IMR-90 (cell line): ENCODE measurements around the gene PHF21A. TPM values are rescaled to one million over a fixed set of nuclear protein-coding genes. Genes with fewer than 3 reads are reported as not detected.

Experiments
- ATAC-seq: fragments of 200-7000 bp; cut with Tn5 transposase; 2 replicates; pipeline ENCODE4 v1.9.1; 2020; ENCODE audit warnings: low read depth, mild to moderate bottlenecking, moderate library complexity
- BruUV-seq: library from RNA; stranded (reverse); fragments of 400-500 nt; replicated peaks from 2 replicates; lab custom pipeline; 2021; lab: Mats Ljungman, UMichigan
- CTCF ChIA-PET: fragments of 300-600 bp; formaldehyde crosslinking; extraction: SDS; loops from one replicate; lab custom pipeline; 2021; ENCODE audit warnings: antibody characterized with exemption; lab: Yijun Ruan, JAX
- POLR2A ChIA-PET: fragments of 300-600 bp; sonication (Branson Sonifier 250); formaldehyde crosslinking; loops from one replicate; lab custom pipeline; 2022; ENCODE audit warnings: antibody characterized with exemption; ENCODE audit not compliant: unreplicated experiment; lab: Charles Lee
- DNase-seq: peaks from one replicate; pipeline ENCODE4 v3.0.0; 2013
- H2AFZ ChIP-seq: replicated peaks from 2 replicates; pipeline ENCODE3; 2013; ENCODE audit warnings: low read length, mild to moderate bottlenecking; ENCODE audit not compliant: poor library complexity
- H2AK5ac ChIP-seq: 2 replicates; pipeline ENCODE4 v1.6.1; 2013; ENCODE audit warnings: low read depth, low read length, inconsistent platforms
- H2AK9ac ChIP-seq: replicated peaks from 2 replicates; pipeline ENCODE3; 2013; ENCODE audit warnings: mild to moderate bottlenecking, low read depth, low read length, moderate library complexity; ENCODE audit not compliant: poor library complexity
- H2BK120ac ChIP-seq: 2 replicates; pipeline ENCODE4 v1.6.1; 2013; ENCODE audit warnings: low read depth, low read length, inconsistent platforms
- H2BK15ac ChIP-seq: 3 replicates; pipeline ENCODE4 v1.6.1; 2013; ENCODE audit warnings: low read depth, low read length, inconsistent platforms
- H2BK20ac ChIP-seq: 2 replicates; pipeline ENCODE4 v1.6.1; 2013; ENCODE audit warnings: low read depth, mild to moderate bottlenecking, inconsistent platforms, low read length, moderate library complexity
- H2BK5ac ChIP-seq: 2 replicates; pipeline ENCODE4 v1.6.1; 2013; ENCODE audit warnings: mild to moderate bottlenecking, low read depth, low read length, inconsistent platforms; ENCODE audit not compliant: poor library complexity, severe bottlenecking
- H3K14ac ChIP-seq: replicated peaks from 2 replicates; pipeline ENCODE4 v1.6.1; 2013; ENCODE audit warnings: low read depth, low read length, inconsistent platforms
- H3K18ac ChIP-seq: 2 replicates; pipeline ENCODE4 v1.6.1; 2013; ENCODE audit warnings: low read depth, low read length, control low read depth
- H3K23ac ChIP-seq: 2 replicates; pipeline ENCODE4 v1.6.1; 2013; ENCODE audit warnings: low read depth, low read length, inconsistent platforms
- H3K27ac ChIP-seq: 2 replicates; pipeline ENCODE4 v1.5.1; 2013; ENCODE audit warnings: mild to moderate bottlenecking, control low read depth, low read length; ENCODE audit not compliant: insufficient read depth
- H3K27me3 ChIP-seq: 2 replicates; pipeline ENCODE4 v1.6.1; 2013; ENCODE audit warnings: low read length; ENCODE audit not compliant: control insufficient read depth, insufficient read depth
- H3K36me3 ChIP-seq: 2 replicates; pipeline ENCODE4 v1.6.1; 2013; ENCODE audit warnings: low read length, mixed read lengths; ENCODE audit not compliant: control insufficient read depth, insufficient read depth
- H3K4ac ChIP-seq: 2 replicates; pipeline ENCODE4 v1.6.1; 2013; ENCODE audit warnings: low read depth, low read length, inconsistent platforms
- H3K4me1 ChIP-seq: 2 replicates; pipeline ENCODE4 v1.6.1; 2013; ENCODE audit warnings: low read length, mixed read lengths; ENCODE audit not compliant: control insufficient read depth, insufficient read depth
- H3K4me2 ChIP-seq: 2 replicates; pipeline ENCODE4 v1.6.1; 2013; ENCODE audit warnings: low read depth, mild to moderate bottlenecking, control low read depth, low read length, moderate library complexity
- H3K4me3 ChIP-seq: 2 replicates; pipeline ENCODE4 v1.5.1; 2013; ENCODE audit warnings: low read depth, mild to moderate bottlenecking, control low read depth, low read length, moderate library complexity; ENCODE audit not compliant: insufficient read depth
- H3K56ac ChIP-seq: 2 replicates; pipeline ENCODE4 v1.6.1; 2013; ENCODE audit warnings: low read length, inconsistent platforms; ENCODE audit not compliant: insufficient read depth; ENCODE audit errors: extremely low read depth
- H3K79me1 ChIP-seq, 2 experiments: 2 replicates each; pipeline ENCODE4 v1.6.1; 2013; ENCODE audit warnings: low read length in 2 of 2, inconsistent platforms in 1 of 2, low read depth in 1 of 2
- H3K9ac ChIP-seq: 2 replicates; pipeline ENCODE4 v1.6.1; 2013; ENCODE audit warnings: low read depth, low read length, control low read depth
- H3K9me1 ChIP-seq: 2 replicates; pipeline ENCODE4 v1.6.1; 2013; ENCODE audit warnings: low read length, inconsistent platforms; ENCODE audit not compliant: insufficient read depth
- H3K9me3 ChIP-seq: 2 replicates; pipeline ENCODE4 v1.6.1; 2013; ENCODE audit warnings: low read length; ENCODE audit not compliant: control insufficient read depth, insufficient read depth
- H4K20me1 ChIP-seq: 2 replicates; pipeline ENCODE4 v1.6.1; 2013; ENCODE audit warnings: low read length, inconsistent platforms; ENCODE audit not compliant: insufficient read depth
- H4K5ac ChIP-seq: 2 replicates; pipeline ENCODE4 v1.6.1; 2013; ENCODE audit warnings: mild to moderate bottlenecking, low read depth, low read length, control low read depth
- H4K8ac ChIP-seq, 2 experiments: 2 replicates each; pipeline ENCODE4 v1.6.1; 2013; ENCODE audit warnings: low read depth in 2 of 2, low read length in 2 of 2, control low read depth in 1 of 2, inconsistent platforms in 1 of 2
- H4K91ac ChIP-seq: 2 replicates; pipeline ENCODE4 v1.6.1; 2013; ENCODE audit warnings: low read depth, low read length, inconsistent platforms; ENCODE audit not compliant: insufficient read depth
- BHLHE40 ChIP-seq: fragments of 150-350 bp; IDR thresholded peaks from 2 replicates; pipeline ENCODE4 v1.6.1; 2016; ENCODE audit warnings: mild to moderate bottlenecking, low read depth, low read length
- NFE2L2 ChIP-seq: fragments of 150-350 bp; IDR thresholded peaks from 2 replicates; pipeline ENCODE4 v1.6.1; 2016; ENCODE audit warnings: low read depth, mild to moderate bottlenecking, low read length
- RAD21 ChIP-seq: IDR thresholded peaks from 2 replicates; pipeline ENCODE4 v1.6.1; 2012; ENCODE audit warnings: low read length, improper control_type of control experiment
- SMC3 ChIP-seq: fragments of 150-350 bp; IDR thresholded peaks from 2 replicates; pipeline ENCODE4 v1.6.1; 2016; ENCODE audit warnings: low read depth, mild to moderate bottlenecking, antibody characterized with exemption, low read length, moderate library complexity
- WGBS, 2 experiments: methylation state at CpG; one replicate each; pipeline versions ENCODE4 v1.1.5 to v1.1.7; 2013; ENCODE audit warnings: missing lambda C conversion rate in 2 of 2; ENCODE audit not compliant: insufficient read length in 1 of 2; ENCODE audit errors: extremely low coverage in 2 of 2; 5-methylcytosine and 5-hydroxymethylcytosine counted together
- dilution Hi-C: fragments of 300-500 bp; cut with HindIII; formaldehyde crosslinking; loops from one replicate; pipeline ENCODE4 v1.14.3; 2018; ENCODE audit warnings: low sequenced_read_pairs; ENCODE audit not compliant: unreplicated experiment
- in situ Hi-C: fragments of 300-500 bp; cut with MboI; formaldehyde crosslinking; loops from 3 replicates; pipeline ENCODE4 v1.14.3; 2019; ENCODE audit warnings: low sequenced_read_pairs, inconsistent platforms, mixed read lengths
- intact Hi-C: fragments of 100-400 bp; cut with micrococcal nuclease; formaldehyde crosslinking; loops from 2 replicates; pipeline ENCODE4 v1.10.0; 2022
- polyA plus RNA-seq, 3 experiments: library from polyadenylated mRNA; depleted of rRNA; stranded (reverse); fragments of >200 nt; gene quantifications; 2 replicates each; pipeline ENCODE4 v1.2.3, GENCODE V29; 2012; ENCODE audit warnings: low replicate concordance in 1 of 3
- total RNA-seq: library from RNA; depleted of rRNA; stranded (reverse); fragments of >200 nt; gene quantifications from 2 replicates; pipeline ENCODE4 v1.2.3, GENCODE V29; 2012
- TF ChIP-seq, protein P1 (sequence below): fragments of 150-350 bp; IDR thresholded peaks from 2 replicates; pipeline ENCODE4 v1.6.1; 2016; ENCODE audit warnings: low read depth, mild to moderate bottlenecking, low read length, moderate library complexity, borderline replicate concordance

Gene PHF21A
- total and polyA plus RNA-seq, 2 of the 4 experiments (the other 2 are of a cell fraction) = 9.0 to 20.6 TPM

DNA sequence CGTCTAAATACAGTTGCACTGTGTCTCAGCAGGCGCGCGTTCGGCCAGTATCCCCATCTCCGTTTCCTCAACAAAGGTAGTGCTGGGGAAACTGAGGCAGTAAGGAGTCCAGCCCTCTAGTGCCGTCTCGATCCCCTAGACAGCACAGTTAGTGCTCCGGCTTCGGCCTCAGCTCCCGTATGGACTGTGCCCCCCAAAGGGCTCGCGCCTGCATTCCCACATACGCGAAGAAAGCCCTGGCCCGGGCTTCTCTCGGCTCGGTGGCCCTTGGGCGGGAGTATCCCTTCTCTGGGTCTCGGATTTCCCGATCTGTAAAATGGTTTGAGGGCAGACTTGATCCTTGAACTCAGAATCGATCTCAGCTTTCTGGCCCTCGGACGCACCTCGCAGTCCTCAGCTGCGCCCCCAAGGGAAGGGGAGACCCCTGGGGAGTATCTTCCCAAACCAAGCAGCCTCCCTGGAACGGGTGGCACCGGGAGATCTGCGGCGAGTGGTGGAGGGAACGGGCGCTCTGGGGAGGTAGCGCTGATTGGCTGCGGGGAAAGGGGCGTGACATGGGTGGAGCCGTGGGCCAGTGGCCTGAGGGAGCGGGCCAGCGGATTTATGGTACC is 202.8 kb downstream of the PHF21A start:
- DNase-seq (peak; percentile 64), ATAC-seq (peak; percentile 76)
- H3K9me3 ChIP-seq = no peaks in the 10 kb centered on the region
- no peak overlapping the region for H2BK15ac ChIP-seq
- ChIA-PET CTCF (interaction anchor here (1.0 kb wide), 1 partner anchor 45 kb away, joined by 3 read pairs; no protein-coding TSS in a partner anchor), POLR2A (no interaction called here)
- no peak overlapping the region for H4K91ac ChIP-seq
- intact Hi-C loops (no loop called here), dilution Hi-C loops (no loop called here), in situ Hi-C loops (no loop called here)
- peak overlapping the region; percentile 38 for H3K27ac ChIP-seq
- peak overlapping the region; percentile 69 for H3K9ac ChIP-seq
- peak overlapping the region; percentile 96 for H2AFZ ChIP-seq
- no peak overlapping the region for H2BK20ac ChIP-seq
- peak overlapping the region; percentile 36; the same call in 1 of the 2 replicates for H2AK5ac ChIP-seq
- peaks cover 18 to 32% of the 10 kb centered on the region in 2 experiments for H3K79me1 ChIP-seq
- peak overlapping the region; percentile 29 for H2BK5ac ChIP-seq
- peak overlapping the region; percentile 69; the same call in 1 of the 2 replicates for H3K14ac ChIP-seq
- H3K27me3 ChIP-seq = peaks cover 23% of the 10 kb centered on the region
- peak overlapping the region; percentile 72 for H3K4ac ChIP-seq
- H3K4me1 ChIP-seq = no peaks in the 10 kb centered on the region
- H3K23ac ChIP-seq = peak overlapping the region; percentile 84
- peak overlapping the region; percentile 76 for H2AK9ac ChIP-seq
- H4K20me1 ChIP-seq = peaks cover 7% of the 10 kb centered on the region
- H3K4me3 ChIP-seq = peak overlapping the region; percentile 79
- TF ChIP-seq RAD21 = no peak
- no peak for TF ChIP-seq BHLHE40
- TF ChIP-seq, protein P1, sequence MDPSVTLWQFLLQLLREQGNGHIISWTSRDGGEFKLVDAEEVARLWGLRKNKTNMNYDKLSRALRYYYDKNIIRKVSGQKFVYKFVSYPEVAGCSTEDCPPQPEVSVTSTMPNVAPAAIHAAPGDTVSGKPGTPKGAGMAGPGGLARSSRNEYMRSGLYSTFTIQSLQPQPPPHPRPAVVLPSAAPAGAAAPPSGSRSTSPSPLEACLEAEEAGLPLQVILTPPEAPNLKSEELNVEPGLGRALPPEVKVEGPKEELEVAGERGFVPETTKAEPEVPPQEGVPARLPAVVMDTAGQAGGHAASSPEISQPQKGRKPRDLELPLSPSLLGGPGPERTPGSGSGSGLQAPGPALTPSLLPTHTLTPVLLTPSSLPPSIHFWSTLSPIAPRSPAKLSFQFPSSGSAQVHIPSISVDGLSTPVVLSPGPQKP = no peak
- TF ChIP-seq SMC3 = no peak
- no peak for TF ChIP-seq NFE2L2
- peak overlapping the region; percentile 63 to 89; a peak in 3 of 4 replicates for H4K8ac ChIP-seq
- peak overlapping the region; percentile 91 for H3K4me2 ChIP-seq
- 0 out of 2 replicates have a peak, but pooled peaks cover 8% of the 10 kb centered on the region for H3K9me1 ChIP-seq
- BruUV-seq = no TSS peak
- H3K36me3 ChIP-seq = peaks cover 14% of the 10 kb centered on the region
- H3K56ac ChIP-seq = no peak overlapping the region
- 0 out of 2 replicates have a peak overlapping the region, but pooled peaks have one; percentile 7 for H4K5ac ChIP-seq
- H3K18ac ChIP-seq = no peak overlapping the region
- 3% methylated on average over 7 of the region's 38 CpGs; no CpG with 5 or more reads in 1 of the 2 experiments for WGBS, 2 experiments
- 0 out of 2 replicates have a peak overlapping the region, but pooled peaks have one; percentile 2 for H2BK120ac ChIP-seq
